HG03039 (cell line): Measurements from ENCODE around the gene CNTN4.

Experiments
- ATAC-seq: cut with Tn5 transposase; IDR thresholded peaks from one replicate; pipeline ENCODE4 v1.9.1; 2021; ENCODE audit warnings: mild to moderate bottlenecking, moderate library complexity; ENCODE audit not compliant: unreplicated experiment

Gene CNTN4

DNA sequence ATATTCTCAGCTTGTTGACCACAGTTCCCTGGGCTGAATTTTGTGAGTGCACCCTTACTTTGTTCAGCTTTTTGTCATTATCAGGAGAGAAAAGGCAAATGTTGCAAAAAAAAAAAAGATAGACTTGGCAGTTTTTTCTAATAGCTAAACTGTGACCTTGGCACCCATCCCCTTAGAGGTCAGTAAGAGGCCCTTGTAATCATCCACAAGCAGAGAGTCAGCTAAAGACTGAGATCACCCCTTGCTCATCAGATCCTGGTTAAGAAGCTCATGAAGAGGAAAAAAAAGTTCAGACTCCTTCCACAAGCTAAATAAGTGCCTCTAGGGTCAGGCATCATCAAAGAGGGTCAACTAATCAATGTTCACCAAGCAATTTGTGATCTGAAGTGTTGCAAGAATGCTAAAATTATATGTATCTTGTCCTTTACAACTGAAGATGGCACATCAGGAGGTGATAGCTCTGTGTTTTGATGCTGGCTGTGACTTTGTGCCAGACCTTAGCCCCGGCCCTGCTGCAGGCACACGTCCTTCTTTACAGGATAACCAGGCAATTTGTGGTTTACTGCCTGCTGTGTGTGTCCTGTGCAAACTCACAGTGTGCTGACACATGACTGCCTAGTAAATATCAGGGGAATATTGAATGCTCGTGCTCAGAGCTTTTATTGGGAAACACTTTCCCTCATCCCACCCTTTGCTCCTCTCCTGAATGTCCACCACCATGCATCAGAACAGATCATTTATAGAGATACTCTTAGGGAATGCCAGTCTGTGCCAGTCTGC lies 748.6 kb downstream of the CNTN4 start:
- no peak for ATAC-seq

GRCh38 chr3:2849092-2849491 lies 750.4 kb downstream of the CNTN4 start:
- ATAC-seq = no peak

DNA sequence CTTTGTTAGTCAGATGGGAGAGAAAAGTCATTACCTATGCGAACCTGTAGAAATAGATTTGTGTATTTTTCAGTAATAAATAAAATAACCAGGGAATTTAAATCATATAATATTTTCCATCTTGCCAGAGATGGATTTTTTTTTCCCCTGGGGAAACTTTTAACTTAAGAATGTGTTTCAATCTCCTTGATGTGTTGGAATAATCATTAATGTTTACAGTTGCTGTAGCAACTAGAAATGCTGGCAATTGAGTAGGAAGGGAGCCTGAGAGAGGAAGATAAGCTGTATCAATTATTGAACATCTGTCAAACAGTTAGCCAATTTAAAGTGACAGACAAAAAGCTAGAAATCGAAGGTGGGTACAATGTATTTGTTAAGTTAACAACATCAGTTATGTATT lies 752.0 kb downstream of the CNTN4 start:
- ATAC-seq = no peak

GRCh38 chr3:2851361-2851760 lies 752.7 kb downstream of the CNTN4 start:
- no peak for ATAC-seq

GRCh38 chr3:2851835-2852234 lies 753.2 kb downstream of the CNTN4 start:
- ATAC-seq = no peak

GRCh38 chr3:2853651-2854050 lies 755.0 kb downstream of the CNTN4 start:
- no peak for ATAC-seq

DNA sequence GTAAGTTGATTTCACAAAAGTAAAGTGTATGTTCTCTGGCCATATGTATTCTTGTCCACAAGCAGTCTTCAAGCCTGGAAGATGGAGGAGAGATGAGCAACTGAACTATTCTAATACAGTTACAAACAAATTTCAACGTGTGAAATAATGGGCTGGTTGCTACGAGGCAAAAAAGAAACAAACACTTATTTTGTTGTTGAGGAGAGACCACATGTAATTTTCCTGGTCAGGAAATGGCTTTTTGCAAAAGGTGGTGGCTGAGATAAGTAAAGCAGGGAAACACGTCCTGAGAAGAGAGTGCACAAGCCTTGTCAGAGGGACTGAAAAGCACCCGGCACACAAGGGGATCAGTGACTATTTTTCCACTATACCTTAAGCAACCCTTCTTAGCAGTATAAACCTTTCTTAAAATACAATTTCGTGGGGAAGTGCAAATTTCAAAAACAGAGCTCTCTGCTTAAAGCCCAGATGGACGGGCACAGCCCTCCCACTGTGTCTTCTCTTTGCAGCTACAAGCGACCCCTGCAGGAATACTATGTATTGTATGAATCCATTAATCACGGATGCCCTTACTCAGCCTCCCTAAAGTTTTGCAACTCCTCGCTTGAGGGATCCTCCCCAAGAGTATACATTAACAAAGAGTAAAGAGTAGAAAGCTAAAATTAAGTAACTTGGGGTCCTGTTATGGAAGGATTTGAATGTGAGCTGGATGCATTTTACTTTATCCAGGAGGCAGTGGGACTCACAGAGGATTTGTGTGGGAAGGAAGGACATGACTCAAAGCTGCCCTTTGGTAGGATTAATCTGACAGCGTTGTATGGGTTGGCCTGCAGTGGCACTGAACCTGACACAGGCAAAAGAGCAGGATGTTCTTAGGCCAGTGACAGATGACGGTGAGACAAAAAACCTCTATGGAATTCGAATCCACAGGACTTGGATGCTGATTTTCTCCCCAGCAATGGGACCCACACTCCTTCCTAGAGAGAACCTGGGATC lies 757.8 kb downstream of the CNTN4 start:
- ATAC-seq = no peak

GRCh38 chr3:2860626-2861025 lies 762.0 kb downstream of the CNTN4 start:
- no peak for ATAC-seq

- no peak for ATAC-seq
Observed at GRCh38 chr3:2861120-2861519, 762.5 kb downstream of the CNTN4 start.

- no peak for ATAC-seq
Observed at GRCh38 chr3:2861920-2862319, 763.3 kb downstream of the CNTN4 start.

DNA sequence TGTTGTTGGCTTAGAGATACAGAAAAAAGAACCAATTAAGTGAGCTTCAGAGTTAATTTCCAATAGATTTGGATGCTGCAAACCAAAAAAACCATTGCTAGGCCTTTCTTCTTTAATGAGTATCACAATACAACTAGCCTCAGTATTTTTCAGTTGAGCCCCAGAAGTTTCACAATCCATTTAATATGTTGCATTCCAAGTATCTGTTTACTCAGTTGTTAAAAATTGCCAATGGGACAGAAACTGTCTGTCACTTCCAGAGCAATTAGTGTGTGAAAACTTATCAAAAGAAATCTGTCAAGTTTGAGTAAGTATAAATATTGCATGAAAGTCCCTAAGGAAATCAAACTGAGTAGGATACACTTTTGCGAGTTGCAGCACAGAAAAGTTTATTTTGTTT lies 763.7 kb downstream of the CNTN4 start:
- ATAC-seq = no peak

DNA sequence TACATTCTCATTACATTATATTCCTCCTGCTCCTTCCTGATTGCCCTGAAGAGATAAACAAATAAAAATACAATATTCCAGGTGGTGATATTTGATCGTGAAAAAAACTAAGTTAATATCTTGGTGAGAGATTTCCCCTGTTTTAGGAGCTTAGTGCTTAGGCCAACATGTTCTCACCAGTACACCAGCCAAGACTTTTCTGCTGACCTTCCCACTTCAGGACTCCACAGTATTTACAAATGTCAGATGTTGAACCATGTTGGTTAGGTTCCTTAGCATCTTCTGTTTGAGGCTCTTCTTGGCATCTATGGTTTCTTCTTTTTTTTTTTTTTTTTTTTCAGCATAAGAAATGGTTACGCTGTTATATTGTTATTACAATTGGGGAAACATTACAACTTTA lies 764.5 kb downstream of the CNTN4 start:
- no peak for ATAC-seq

DNA sequence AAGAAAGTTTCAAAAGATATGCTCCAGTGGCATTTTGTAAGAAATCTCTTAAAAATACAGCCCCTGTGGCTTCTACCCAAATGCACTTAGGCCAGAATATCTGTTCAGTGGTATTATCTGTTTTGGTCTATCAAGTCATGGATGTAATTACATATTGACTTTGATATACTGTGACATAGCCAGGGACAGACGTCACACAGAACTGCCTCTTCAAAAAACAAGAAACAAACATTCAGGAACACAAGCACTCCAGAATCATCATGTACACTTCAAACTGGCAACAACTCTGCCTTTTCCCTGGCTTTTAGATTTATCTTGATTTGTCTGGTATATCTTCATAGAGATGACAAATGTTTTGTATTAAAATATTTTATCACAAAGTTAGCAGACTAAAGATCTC lies 771.2 kb downstream of the CNTN4 start:
- ATAC-seq = no peak

GRCh38 chr3:2870724-2871333 lies 772.2 kb downstream of the CNTN4 start:
- no peak for ATAC-seq

- no peak for ATAC-seq
Observed at GRCh38 chr3:2872884-2873283, 774.2 kb downstream of the CNTN4 start.

DNA sequence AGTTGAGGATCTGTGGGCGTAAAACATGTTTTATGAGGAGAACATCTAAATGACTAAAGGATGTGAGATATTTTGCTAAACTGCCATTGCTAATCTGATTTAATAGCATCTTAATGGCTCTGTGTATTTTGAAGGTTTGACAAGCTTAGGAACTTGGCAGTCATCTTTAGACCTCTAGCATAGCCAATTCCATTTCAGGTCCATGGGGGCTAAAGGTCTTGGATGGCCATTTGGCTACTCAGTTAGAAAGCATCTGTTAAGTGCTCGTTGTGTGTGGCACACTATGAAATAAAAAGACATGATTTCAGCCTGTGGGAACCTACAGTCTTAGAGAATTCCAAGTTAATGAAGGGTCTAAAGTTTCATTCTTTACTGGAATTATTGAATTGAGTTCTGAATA lies 775.3 kb downstream of the CNTN4 start:
- no peak for ATAC-seq

GRCh38 chr3:2875699-2876098 lies 777.0 kb downstream of the CNTN4 start:
- ATAC-seq = no peak

GRCh38 chr3:2876362-2876761 lies 777.7 kb downstream of the CNTN4 start:
- ATAC-seq = no peak

DNA sequence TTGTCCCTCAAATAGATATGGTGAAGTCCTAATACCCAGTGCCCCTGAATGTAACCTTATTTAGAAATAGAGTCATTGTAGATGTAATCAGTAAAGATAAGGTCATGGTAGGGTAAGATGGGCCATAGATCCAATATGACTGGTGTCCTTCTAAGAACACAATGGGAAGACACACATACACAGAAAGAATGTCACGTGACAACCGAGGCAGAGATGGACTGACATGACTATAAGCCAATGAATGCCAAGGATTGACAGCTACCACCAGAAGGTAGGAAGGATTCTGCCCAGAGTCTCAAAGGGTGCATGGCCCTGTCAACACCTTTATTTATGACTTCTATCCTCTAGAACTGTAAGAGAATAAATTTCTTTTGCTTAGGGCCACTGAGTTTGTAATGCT lies 780.4 kb downstream of the CNTN4 start:
- no peak for ATAC-seq

DNA sequence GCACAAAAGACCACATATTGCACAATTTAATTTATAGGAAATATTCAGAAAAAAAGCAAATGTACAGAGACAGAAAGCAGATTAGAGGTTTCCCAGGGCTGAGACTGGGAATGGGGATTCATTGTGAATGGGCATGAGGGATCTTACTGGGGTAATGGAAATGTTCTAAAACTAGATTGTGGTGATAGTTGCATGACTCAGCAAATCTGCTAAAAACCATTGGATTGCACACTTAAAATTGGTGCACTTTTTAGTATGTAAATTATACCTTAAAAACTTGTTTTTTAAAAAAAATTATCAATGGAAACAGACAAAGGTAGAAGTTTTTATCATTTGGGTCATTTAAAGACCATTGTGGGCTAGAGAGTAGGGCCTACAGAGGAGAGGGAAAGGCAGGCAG lies 780.9 kb downstream of the CNTN4 start:
- ATAC-seq = no peak

- no peak for ATAC-seq
Observed at GRCh38 chr3:2880218-2880756, 781.6 kb downstream of the CNTN4 start.
